HEK293T (cell line): ENCODE results near the gene NAALAD2.
A peak's percentile ranks its signal among the peaks of the same experiment; 100 is the strongest.
"Not testable (repeated sequence)": the region's sequence is repeated elsewhere in the genome, so short reads cannot be mapped to it uniquely, and the experiment has no call there.

Experiments used
- CTCF ChIA-PET: fragments of 350-600 bp; formaldehyde crosslinking; extraction: SDS; loops from one replicate; lab custom pipeline; 2021; ENCODE audit warnings: antibody characterized with exemption, inconsistent platforms; lab: Yijun Ruan, JAX
- POLR2A ChIA-PET: fragments of 350-600 bp; formaldehyde crosslinking; extraction: SDS; loops from one replicate; lab custom pipeline; 2020; ENCODE audit warnings: antibody characterized with exemption, inconsistent platforms; lab: Yijun Ruan, JAX
- DNase-seq: peaks from one replicate; pipeline ENCODE4 v3.0.0; 2012; ENCODE audit warnings: mixed read lengths; ENCODE audit errors: extremely low spot score
- BHLHE40 ChIP-seq: fragments of 450-650 bp; IDR thresholded peaks from 2 replicates; pipeline ENCODE4 v1.6.1; 2016; ENCODE audit warnings: mild to moderate bottlenecking, moderate library complexity, borderline replicate concordance
- ELF4 ChIP-seq: fragments of 450-650 bp; IDR thresholded peaks from 2 replicates; pipeline ENCODE4 v1.6.1; 2017; ENCODE audit warnings: antibody characterized with exemption
- L3MBTL2 ChIP-seq: fragments of 450-650 bp; conservative IDR thresholded peaks from 2 replicates; pipeline ENCODE4 v1.6.1; 2016; ENCODE audit warnings: mild to moderate bottlenecking
- ZNF384 ChIP-seq: fragments of 450-650 bp; IDR thresholded peaks from 2 replicates; pipeline ENCODE4 v1.6.1; 2016

NAALAD2 gene

DNA sequence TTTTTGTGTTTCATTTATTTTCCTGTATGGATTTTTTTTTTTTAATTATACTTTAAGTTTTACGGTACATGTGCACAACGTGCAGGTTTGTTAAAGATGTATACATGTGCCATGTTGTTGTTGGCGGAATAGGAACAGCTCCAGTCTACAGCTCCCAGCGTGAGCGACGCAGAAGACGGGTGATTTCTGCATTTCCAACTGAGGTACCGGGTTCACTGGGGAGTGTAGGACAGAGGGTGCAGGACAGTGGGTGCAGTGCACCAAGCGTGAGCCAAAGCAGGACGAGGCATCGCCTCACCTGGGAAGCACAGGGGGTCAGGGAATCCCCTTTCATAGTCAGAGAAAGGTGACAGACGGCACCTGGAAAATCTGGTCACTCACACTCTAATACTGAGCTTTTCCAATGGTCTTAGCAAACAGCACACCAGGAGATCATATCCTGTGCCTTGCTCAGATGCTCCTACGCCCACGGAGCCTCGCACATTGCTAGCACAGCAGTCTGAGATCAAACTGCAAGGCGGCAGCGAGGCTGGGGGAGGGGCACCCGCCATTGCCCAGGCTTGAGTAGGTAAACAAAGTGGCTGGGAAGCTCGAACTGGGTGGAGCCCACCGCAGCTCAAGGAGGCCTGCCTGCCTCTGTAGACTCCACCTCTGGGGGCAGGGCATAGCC, 105.6 kb downstream of the NAALAD2 start:
- CTCF ChIA-PET, result interaction anchor here (1.4 kb wide), 1 partner anchor 22 kb away, joined by 3 read pairs; no protein-coding TSS in a partner anchor
- DNase-seq, POLR2A ChIA-PET: not testable (repeated sequence)
- peak; percentile 60 for TF ChIP-seq L3MBTL2

DNA sequence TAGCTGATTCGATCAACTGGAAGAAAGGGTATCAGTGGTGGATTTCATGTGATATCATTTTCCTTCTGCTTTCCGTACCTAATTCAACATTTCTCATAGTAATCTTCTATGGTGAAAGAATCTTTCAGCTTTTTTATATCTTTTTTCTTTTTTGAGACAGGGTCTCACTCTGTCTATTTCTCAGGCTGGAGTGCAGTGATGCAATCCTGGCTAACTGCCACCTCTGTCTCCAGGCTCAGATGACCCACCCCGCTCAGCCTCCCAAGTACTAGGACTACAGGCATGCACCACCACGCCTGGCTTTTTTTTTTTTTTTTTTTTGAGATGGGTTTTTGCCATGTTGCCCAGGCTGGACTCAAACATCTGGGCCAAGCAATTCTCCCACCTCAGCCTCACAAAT, 107.0 kb downstream of the NAALAD2 start:
- ChIA-PET CTCF (interaction anchor here (1.4 kb wide), 1 partner anchor 23 kb away, joined by 3 read pairs; no protein-coding TSS in a partner anchor), POLR2A (no interaction called here)
- TF ChIP-seq ZNF384 (peak; percentile 84), ELF4 (no peak), BHLHE40 (no peak)
- no peak for DNase-seq
